K562 (cell line): Measurements from ENCODE around the gene HOXB6. TPM values are rescaled to one million over a fixed set of nuclear protein-coding genes. Genes with fewer than 3 reads are reported as not detected.
A peak's percentile ranks its signal among the peaks of the same experiment; 100 is the strongest.

Source experiments
- BRD9 ChIP-seq: fragments of 450-650 bp; IDR thresholded peaks from 2 replicates; pipeline ENCODE4 v1.6.1; 2018; ENCODE audit warnings: low read depth; ENCODE audit not compliant: partially characterized antibody
- ERF ChIP-seq: fragments of 450-650 bp; formaldehyde crosslinking; IDR thresholded peaks from 2 replicates; pipeline ENCODE4 v1.4.0; 2020; ENCODE audit warnings: mild to moderate bottlenecking, mixed read lengths
- GTF3C2 ChIP-seq: IDR thresholded peaks from 3 replicates; pipeline ENCODE4 v1.6.1; 2011; ENCODE audit warnings: borderline replicate concordance, mild to moderate bottlenecking, moderate library complexity; ENCODE audit not compliant: insufficient read length; ENCODE audit errors: extremely low read depth
- NEUROD1 ChIP-seq: fragments of 150-350 bp; IDR thresholded peaks from 2 replicates; pipeline ENCODE4 v1.6.1; 2014; ENCODE audit warnings: borderline replicate concordance, low read length, low read depth; ENCODE audit not compliant: partially characterized antibody
- PTTG1 ChIP-seq: fragments of 450-650 bp; IDR thresholded peaks from 2 replicates; pipeline ENCODE4 v1.6.1; 2016; ENCODE audit warnings: low read depth, mild to moderate bottlenecking, missing genetic modification characterization, missing compliant biosample characterization
- RREB1 ChIP-seq: fragments of 250-450 bp; sonication (Bioruptor Pico); IDR thresholded peaks from 2 replicates; pipeline ENCODE4 v1.4.0; 2020
- SAFB ChIP-seq: fragments of 200-400 bp; formaldehyde crosslinking; IDR thresholded peaks from 2 replicates; pipeline ENCODE4 v1.6.1; 2017; ENCODE audit warnings: low read depth, low read length, borderline replicate concordance
- SAP30 ChIP-seq: fragments of 200-600 bp; sonication (generic); IDR thresholded peaks from 2 replicates; pipeline ENCODE4 v1.6.1; 2012; ENCODE audit warnings: borderline replicate concordance, low read depth, mild to moderate bottlenecking, moderate library complexity, low read length, control low read depth, inconsistent platforms; ENCODE audit not compliant: insufficient read depth, poor library complexity, severe bottlenecking
- SRSF1 ChIP-seq: fragments of 200-400 bp; formaldehyde crosslinking; IDR thresholded peaks from 2 replicates; pipeline ENCODE4 v1.6.1; 2017; ENCODE audit warnings: mild to moderate bottlenecking, low read depth, low read length, moderate library complexity
- TAF1 ChIP-seq: IDR thresholded peaks from 2 replicates; pipeline ENCODE4 v1.6.1; 2011; ENCODE audit warnings: mild to moderate bottlenecking, low read length, moderate library complexity; ENCODE audit not compliant: insufficient read depth, control insufficient read depth, severe bottlenecking; ENCODE audit errors: extremely low read depth
- UBTF ChIP-seq, 2 experiments: IDR thresholded peaks; 2 replicates each; pipeline ENCODE4 v1.6.1; 2012; ENCODE audit warnings: improper control_type of control experiment in 2 of 2, low read depth in 2 of 2, low read length in 2 of 2, borderline replicate concordance in 1 of 2
- ZNF507 ChIP-seq: conservative IDR thresholded peaks from 2 replicates; pipeline ENCODE4 v1.6.1; 2017; ENCODE audit warnings: missing genetic modification characterization, missing compliant biosample characterization
- ZNF766 ChIP-seq: fragments of 200-800 bp; sonication (Bioruptor generic); conservative IDR thresholded peaks from 2 replicates; pipeline ENCODE4 v1.6.1; 2016; ENCODE audit warnings: missing genetic modification characterization, missing compliant biosample characterization
- polyA plus RNA-seq, 8 experiments: library from polyadenylated mRNA; depleted of rRNA in 4 of 8; stranded (reverse) in 5 of 8; unstranded in 3 of 8; fragments of >200 nt; fragmentation: Nextera tagmentation in 2 of 8; fragmentation: Illumina TruSeq in 1 of 8; extraction: Ambion mirVana in 2 of 8; extraction: Trizol in 1 of 8; gene quantifications; 2 replicates each; pipeline versions ENCODE4 v1.2.1 to v1.2.3, GENCODE V29; 2011 to 2014; ENCODE audit warnings: inconsistent platforms in 1 of 8, missing spikeins in 1 of 8
- total RNA-seq, 7 experiments: library from RNA; depleted of rRNA in 6 of 7; stranded (reverse); fragments of >200 nt in 6 of 7; fragmentation: Illumina TruSeq in 2 of 7; extraction: Trizol in 2 of 7; gene quantifications; 2 replicates each; pipeline versions ENCODE4 v1.2.1 to v1.2.3, GENCODE V29; 2011 to 2021; ENCODE audit warnings: low replicate concordance in 1 of 7

The HOXB6 gene
- total and polyA plus RNA-seq, 9 of the 15 experiments (the other 6 are each of a cell fraction or from before 2014, with no cell fraction given) = 1.2 to 14.8 (median 4.9) TPM

- TF ChIP-seq SAFB (no peak), ZNF766 (no peak; the same call in 1 of the 2 replicates), SRSF1 (no peak), UBTF (IDR thresholded peaks at IDR 0.05; ENCODE audit: borderline replicate concordance in 1 of 2, low read depth in 2 of 2, low read length in 2 of 2) (peak; percentile 56 to 59; a peak in 3 of 4 replicates), NEUROD1 (no peak), PTTG1 (tag) (no peak), ZNF507 (tag) (no peak), ERF (no peak), GTF3C2 (no peak), BRD9 (no peak), RREB1 (CRISPR knock-in tag) (no peak), TAF1 (no peak), SAP30 (no peak)
These were observed 24.0 kb upstream of the HOXB6 start (continued) for GRCh38 chr17:48628649-48629410.
